GM10266 (cell line): ENCODE measurements around the gene C9orf43.
A peak's percentile ranks its signal among the peaks of the same experiment; 100 is the strongest.
"Not testable (repeated sequence)": the region's sequence is repeated elsewhere in the genome, so short reads cannot be mapped to it uniquely, and the experiment has no call there.

Source experiments
- DNase-seq: peaks from one replicate; pipeline ENCODE4 v3.0.0; 2012; ENCODE audit errors: extremely low spot score
- TF ChIP-seq, protein P1 (sequence below): IDR thresholded peaks from 2 replicates; pipeline ENCODE4 v1.5.1; 2012; ENCODE audit warnings: mild to moderate bottlenecking, low read depth; ENCODE audit not compliant: control insufficient read depth, insufficient read depth; ENCODE audit errors: missing control alignments

The C9orf43 gene

GRCh38 chr9:113403646-113404045 lies 6.9 kb upstream of the C9orf43 start:
- no peak for DNase-seq

GRCh38 chr9:113406353-113406752 lies 4.2 kb upstream of the C9orf43 start:
- not testable (repeated sequence) for DNase-seq

More at GRCh38 chr9:113403646-113404045, 6.9 kb upstream of the C9orf43 start:
- TF ChIP-seq, protein P1, sequence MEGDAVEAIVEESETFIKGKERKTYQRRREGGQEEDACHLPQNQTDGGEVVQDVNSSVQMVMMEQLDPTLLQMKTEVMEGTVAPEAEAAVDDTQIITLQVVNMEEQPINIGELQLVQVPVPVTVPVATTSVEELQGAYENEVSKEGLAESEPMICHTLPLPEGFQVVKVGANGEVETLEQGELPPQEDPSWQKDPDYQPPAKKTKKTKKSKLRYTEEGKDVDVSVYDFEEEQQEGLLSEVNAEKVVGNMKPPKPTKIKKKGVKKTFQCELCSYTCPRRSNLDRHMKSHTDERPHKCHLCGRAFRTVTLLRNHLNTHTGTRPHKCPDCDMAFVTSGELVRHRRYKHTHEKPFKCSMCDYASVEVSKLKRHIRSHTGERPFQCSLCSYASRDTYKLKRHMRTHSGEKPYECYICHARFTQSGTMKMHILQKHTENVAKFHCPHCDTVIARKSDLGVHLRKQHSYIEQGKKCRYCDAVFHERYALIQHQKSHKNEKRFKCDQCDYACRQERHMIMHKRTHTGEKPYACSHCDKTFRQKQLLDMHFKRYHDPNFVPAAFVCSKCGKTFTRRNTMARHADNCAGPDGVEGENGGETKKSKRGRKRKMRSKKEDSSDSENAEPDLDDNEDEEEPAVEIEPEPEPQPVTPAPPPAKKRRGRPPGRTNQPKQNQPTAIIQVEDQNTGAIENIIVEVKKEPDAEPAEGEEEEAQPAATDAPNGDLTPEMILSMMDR: no peak

GRCh38 chr9:113406873-113407511 lies 3.6 kb upstream of the C9orf43 start:
- TF ChIP-seq, protein P1: peak; percentile 95
- DNase-seq: peak; percentile 68

DNA sequence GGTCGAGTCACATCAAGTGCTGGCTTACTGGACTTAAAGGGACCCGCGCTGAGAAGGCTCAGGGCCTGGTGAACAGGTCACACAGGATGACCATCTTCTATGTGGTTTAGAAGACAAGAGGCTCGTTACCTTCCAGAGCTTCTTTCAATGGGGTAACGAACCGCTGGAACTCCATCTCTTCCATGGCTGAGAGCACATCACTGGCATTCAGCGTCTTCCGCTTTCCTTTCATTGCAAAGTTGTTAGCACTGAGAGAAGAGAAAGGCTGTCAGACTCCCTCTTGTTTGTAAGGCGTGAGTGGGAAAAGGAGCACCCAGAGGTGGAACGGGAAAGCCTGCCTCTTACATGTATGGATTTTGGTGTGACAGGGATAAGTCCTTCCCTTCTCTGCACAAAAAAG lies 1.1 kb upstream of the C9orf43 start:
- DNase-seq: no peak

DNA sequence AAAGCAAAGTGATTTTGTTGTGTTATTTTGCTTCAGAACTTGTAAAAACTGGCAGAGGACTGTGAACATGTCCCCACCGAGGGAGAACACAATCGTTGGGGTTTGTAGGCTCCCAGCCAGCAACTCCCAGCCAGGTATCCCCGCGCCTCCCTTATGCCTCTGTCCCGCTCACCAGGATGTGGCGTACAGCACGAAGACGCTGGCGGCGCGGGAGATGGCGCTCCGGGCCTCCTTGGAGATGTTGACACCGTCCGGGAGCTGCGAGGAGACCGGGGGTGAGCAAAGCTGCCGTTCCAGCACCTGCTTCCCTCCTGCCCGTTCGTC lies 702 bp upstream of the C9orf43 start:
- TF ChIP-seq, protein P1: no peak
- DNase-seq: no peak

More for the DNA sequence above, 1.1 kb upstream of the C9orf43 start:
- TF ChIP-seq, protein P1: no peak

- peak; percentile 73 for DNase-seq
- TF ChIP-seq, protein P1: no peak
Observed at GRCh38 chr9:113416149-113416721, 5.7 kb downstream of the C9orf43 start.

DNA sequence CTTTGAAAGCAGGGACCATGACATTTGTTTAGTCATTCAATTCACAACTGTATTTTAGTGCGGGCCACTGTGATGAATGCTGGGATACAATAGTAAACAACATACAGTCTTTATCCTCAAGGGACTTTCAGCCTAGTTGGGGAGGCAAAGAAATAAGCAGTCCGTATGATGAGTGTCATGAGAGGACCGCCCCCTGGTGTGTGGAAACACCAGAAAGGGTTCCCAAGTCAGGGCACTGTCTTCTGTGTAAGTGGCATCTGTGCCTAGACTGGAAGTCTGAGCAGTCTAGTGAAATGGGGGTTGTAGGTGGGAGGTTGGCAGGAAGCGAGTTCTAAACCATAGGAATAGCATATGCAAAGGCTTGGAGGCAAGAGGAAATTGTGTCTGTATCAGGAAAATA lies 6.8 kb downstream of the C9orf43 start:
- TF ChIP-seq, protein P1: no peak

DNA sequence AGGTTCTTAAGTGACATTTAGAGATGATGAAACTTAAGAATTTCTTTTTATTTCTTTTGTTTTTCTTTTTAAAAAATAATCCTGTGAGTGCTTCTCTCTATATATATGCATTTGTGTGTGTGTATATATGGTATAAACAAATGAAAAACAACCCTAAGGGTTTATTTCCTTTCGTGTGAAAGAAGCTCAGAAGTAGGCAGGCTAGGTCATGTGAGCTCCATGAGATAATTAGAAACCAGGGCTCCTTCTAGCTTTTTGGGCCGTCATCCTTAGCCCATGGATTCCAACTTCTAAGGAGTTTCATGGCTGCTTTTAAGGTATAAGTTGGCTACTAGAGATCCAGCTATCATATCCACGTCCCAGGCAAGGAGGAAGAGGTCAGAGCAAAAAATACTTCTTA lies 11.2 kb downstream of the C9orf43 start:
- DNase-seq: no peak
- TF ChIP-seq, protein P1: no peak

More for the DNA sequence above, 6.8 kb downstream of the C9orf43 start:
- no peak for DNase-seq
